Activated gamma-delta T cell treated with Interleukin-2 at 50 U/mL for 16 hours (primary cell): ENCODE data around the gene DIPK1B.
"Not testable (repeated sequence)": the region's sequence is repeated elsewhere in the genome, so short reads cannot be mapped to it uniquely, and the experiment has no call there.

Experiments used
- DNase-seq: peaks from one replicate; pipeline ENCODE4 v3.0.0-alpha.2; 2020

DIPK1B gene

GRCh38 chr9:136700304-136700703 lies 12.1 kb upstream of the DIPK1B start:
- no peak for DNase-seq

GRCh38 chr9:136700959-136701667 lies 11.3 kb upstream of the DIPK1B start:
- peak; percentile 35 for DNase-seq

- no peak for DNase-seq
These were observed 10.7 kb upstream of the DIPK1B start for GRCh38 chr9:136701668-136702053.

- no peak for DNase-seq
These were observed 9.0 kb upstream of the DIPK1B start for GRCh38 chr9:136703276-136703860.

GRCh38 chr9:136704741-136705140 lies 7.6 kb upstream of the DIPK1B start:
- not testable (repeated sequence) for DNase-seq

- DNase-seq = no peak
These were observed 6.8 kb upstream of the DIPK1B start for GRCh38 chr9:136705564-136705963.

GRCh38 chr9:136707011-136707410 lies 5.4 kb upstream of the DIPK1B start:
- no peak for DNase-seq

GRCh38 chr9:136707849-136708517 lies 4.4 kb upstream of the DIPK1B start:
- no peak for DNase-seq

GRCh38 chr9:136709454-136710109 lies 2.8 kb upstream of the DIPK1B start:
- no peak for DNase-seq

GRCh38 chr9:136710543-136710942 lies 1.8 kb upstream of the DIPK1B start:
- DNase-seq = no peak

- DNase-seq = not testable (repeated sequence)
These were observed 1.1 kb upstream of the DIPK1B start for GRCh38 chr9:136711219-136711648.

GRCh38 chr9:136712690-136713544 lies 545 bp downstream of the DIPK1B start:
- no peak for DNase-seq

- no peak for DNase-seq
These were observed 1.2 kb downstream of the DIPK1B start for GRCh38 chr9:136713550-136713949.

GRCh38 chr9:136714096-136714892 lies 1.9 kb downstream of the DIPK1B start:
- no peak for DNase-seq

GRCh38 chr9:136714893-136715274 lies 2.5 kb downstream of the DIPK1B start:
- no peak for DNase-seq

- DNase-seq = no peak
These were observed 5.0 kb downstream of the DIPK1B start for GRCh38 chr9:136717399-136717798.

GRCh38 chr9:136718345-136719194 lies 6.2 kb downstream of the DIPK1B start:
- no peak for DNase-seq

GRCh38 chr9:136719195-136719880 lies 7.0 kb downstream of the DIPK1B start:
- DNase-seq = no peak

GRCh38 chr9:136720251-136720897 lies 8.0 kb downstream of the DIPK1B start:
- DNase-seq = no peak

GRCh38 chr9:136720898-136721338 lies 8.5 kb downstream of the DIPK1B start:
- DNase-seq = no peak
